Fibroblast of lung (primary cell): Measurements from ENCODE around the gene C11orf86.

ENCODE experiments used
- CTCF ChIP-seq, 2 donors: IDR thresholded peaks in 1 of 2; conservative IDR thresholded peaks in 1 of 2; 1 replicate in 1 of 2; 2 replicates in 1 of 2; pipeline ENCODE4 v1.5.1; 2011 to 2012; ENCODE audit warnings: low read length in 2 of 2, control low read depth in 1 of 2, inconsistent platforms in 1 of 2, low read depth in 1 of 2, mild to moderate bottlenecking in 1 of 2
- EZH2 ChIP-seq: IDR thresholded peaks from 2 replicates; pipeline ENCODE4 v1.5.1; 2012; ENCODE audit warnings: low read length, control low read depth, mild to moderate bottlenecking; ENCODE audit errors: missing control alignments

GRCh38 chr11:67023957-67024353, 48.9 kb downstream of the C11orf86 start:
- TF ChIP-seq CTCF (conservative IDR thresholded peaks at IDR 0.05 in 1 of 2, IDR thresholded peaks at IDR 0.05 in 1 of 2; ENCODE audit: low read depth in 1 of 2, low read length in 2 of 2) (no peak), EZH2 (no peak)
